ENCODE data around the gene PAQR5. TPM values are rescaled to one million over a fixed set of nuclear protein-coding genes. Genes with fewer than 3 reads are reported as not detected.

Gene PAQR5
- total RNA-seq, 1 experiment from 2014 or later, result 34.0 TPM

DNA sequence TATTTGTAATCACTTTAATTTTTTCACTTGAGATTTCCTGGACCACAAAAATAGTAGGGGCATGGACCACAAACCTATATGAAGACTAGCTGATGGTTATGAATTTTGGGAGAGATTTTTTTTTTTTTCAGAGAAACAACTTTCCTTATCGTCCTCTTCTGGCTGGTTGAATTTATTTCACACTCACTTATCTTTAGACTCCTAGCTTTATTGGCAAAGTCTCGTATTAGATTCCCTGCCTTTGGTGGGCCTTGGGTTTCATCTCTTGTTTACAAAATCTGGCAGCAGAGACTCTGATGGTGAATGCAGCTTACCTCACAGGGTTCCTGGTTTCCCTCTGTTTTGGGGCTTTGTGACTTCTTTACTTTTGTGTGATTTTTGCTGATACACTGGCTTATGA is 70.9 kb downstream of the PAQR5 start:
- Histone ChIP-seq H3K4me2 (ENCODE audit: low read length) (no peak overlapping the region), H3K79me2 (ENCODE audit: insufficient read depth, low read length) (no peaks in the 10 kb centered on the region), H3K4me1 (ENCODE audit: control insufficient read depth in 1 of 2, insufficient read depth in 2 of 2, low read length in 2 of 2) (no peaks in the 10 kb centered on the region), H3K27me3 (ENCODE audit: insufficient read depth, low read length) (no peaks in the 10 kb centered on the region), H3K27ac (ENCODE audit: low read depth, low read length) (no peak overlapping the region), H3K9me2 (ENCODE audit: insufficient read depth) (no peaks in the 10 kb centered on the region; the same call in 1 of the 2 replicates), H3K36me3 (ENCODE audit: control insufficient read depth in 1 of 2, insufficient read depth in 2 of 2, low read length in 2 of 2) (no peaks in the 10 kb centered on the region), H2AFZ (ENCODE audit: low read depth, low read length, poor library complexity, severe bottlenecking) (no peak overlapping the region), H4K20me1 (ENCODE audit: insufficient read depth) (no peaks in the 10 kb centered on the region), H3K9ac (ENCODE audit: low read length) (no peak overlapping the region), H3K4me3 (replicated peaks in 1 of 2; ENCODE audit: low read depth in 1 of 2, low read length in 2 of 2) (no peak overlapping the region), H3K9me3 (ENCODE audit: control insufficient read depth in 1 of 2, insufficient read depth in 1 of 2, low read depth in 1 of 2, low read length in 2 of 2) (no peaks in the 10 kb centered on the region)
- BruUV-seq (replicated peaks), result no TSS peak
- TF ChIP-seq SIN3A (IDR thresholded peaks at IDR 0.05; ENCODE audit: low read depth) (no peak), POLR2A (IDR thresholded peaks at IDR 0.05; ENCODE audit: borderline replicate concordance, extremely low read depth, insufficient read depth, insufficient read length) (no peak), CBX3 (IDR thresholded peaks at IDR 0.05; ENCODE audit: low read depth) (no peak), CEBPB (IDR thresholded peaks at IDR 0.05; ENCODE audit: low read depth) (no peak), SP1 (IDR thresholded peaks at IDR 0.05; ENCODE audit: low read depth) (no peak), ELF1 (IDR thresholded peaks at IDR 0.05; ENCODE audit: borderline replicate concordance, low read depth) (no peak), EGR1 (IDR thresholded peaks at IDR 0.05; ENCODE audit: low read depth) (no peak), RAD21 (IDR thresholded peaks at IDR 0.05; ENCODE audit: low read depth) (no peak)
- TF ChIP-seq, protein P1, sequence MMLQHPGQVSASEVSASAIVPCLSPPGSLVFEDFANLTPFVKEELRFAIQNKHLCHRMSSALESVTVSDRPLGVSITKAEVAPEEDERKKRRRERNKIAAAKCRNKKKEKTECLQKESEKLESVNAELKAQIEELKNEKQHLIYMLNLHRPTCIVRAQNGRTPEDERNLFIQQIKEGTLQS (IDR thresholded peaks at IDR 0.05), result no peak
- TF ChIP-seq, protein P2, sequence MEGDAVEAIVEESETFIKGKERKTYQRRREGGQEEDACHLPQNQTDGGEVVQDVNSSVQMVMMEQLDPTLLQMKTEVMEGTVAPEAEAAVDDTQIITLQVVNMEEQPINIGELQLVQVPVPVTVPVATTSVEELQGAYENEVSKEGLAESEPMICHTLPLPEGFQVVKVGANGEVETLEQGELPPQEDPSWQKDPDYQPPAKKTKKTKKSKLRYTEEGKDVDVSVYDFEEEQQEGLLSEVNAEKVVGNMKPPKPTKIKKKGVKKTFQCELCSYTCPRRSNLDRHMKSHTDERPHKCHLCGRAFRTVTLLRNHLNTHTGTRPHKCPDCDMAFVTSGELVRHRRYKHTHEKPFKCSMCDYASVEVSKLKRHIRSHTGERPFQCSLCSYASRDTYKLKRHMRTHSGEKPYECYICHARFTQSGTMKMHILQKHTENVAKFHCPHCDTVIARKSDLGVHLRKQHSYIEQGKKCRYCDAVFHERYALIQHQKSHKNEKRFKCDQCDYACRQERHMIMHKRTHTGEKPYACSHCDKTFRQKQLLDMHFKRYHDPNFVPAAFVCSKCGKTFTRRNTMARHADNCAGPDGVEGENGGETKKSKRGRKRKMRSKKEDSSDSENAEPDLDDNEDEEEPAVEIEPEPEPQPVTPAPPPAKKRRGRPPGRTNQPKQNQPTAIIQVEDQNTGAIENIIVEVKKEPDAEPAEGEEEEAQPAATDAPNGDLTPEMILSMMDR (IDR thresholded peaks at IDR 0.05 in 2 of 3, conservative IDR thresholded peaks at IDR 0.05 in 1 of 3; ENCODE audit: borderline replicate concordance in 1 of 3, insufficient read depth in 1 of 3, low read depth in 2 of 3, low read length in 2 of 3), result no peak
- TF ChIP-seq, protein P3, sequence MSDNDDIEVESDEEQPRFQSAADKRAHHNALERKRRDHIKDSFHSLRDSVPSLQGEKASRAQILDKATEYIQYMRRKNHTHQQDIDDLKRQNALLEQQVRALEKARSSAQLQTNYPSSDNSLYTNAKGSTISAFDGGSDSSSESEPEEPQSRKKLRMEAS (IDR thresholded peaks at IDR 0.05), result no peak
- RAD21 ChIA-PET (ENCODE audit: low non-redundant PET in 1 of 2, low total read pairs in 2 of 2, uncharacterized antibody in 2 of 2, unreplicated experiment in 2 of 2), result no interaction called here
- ATAC-seq (no peak), DNase-seq (ENCODE audit: low read depth, low spot score) (no peak)
- CTCF ChIA-PET, result no interaction called here
- intact Hi-C loops (cut with micrococcal nuclease), result no loop called here
- POLR2A ChIA-PET, result no interaction called here

Measured in HCT116 (cell line).